ELR (cell line): Measurements from ENCODE around the gene VCL.
"Not testable (repeated sequence)": the region's sequence is repeated elsewhere in the genome, so short reads cannot be mapped to it uniquely, and the experiment has no call there.

Experiments used
- DNase-seq: peaks from one replicate; pipeline ENCODE4 v3.0.0-alpha.2; 2015; ENCODE audit warnings: low read depth

Gene VCL

GRCh38 chr10:73971636-73972354 lies 26.1 kb upstream of the VCL start:
- no peak for DNase-seq

DNA sequence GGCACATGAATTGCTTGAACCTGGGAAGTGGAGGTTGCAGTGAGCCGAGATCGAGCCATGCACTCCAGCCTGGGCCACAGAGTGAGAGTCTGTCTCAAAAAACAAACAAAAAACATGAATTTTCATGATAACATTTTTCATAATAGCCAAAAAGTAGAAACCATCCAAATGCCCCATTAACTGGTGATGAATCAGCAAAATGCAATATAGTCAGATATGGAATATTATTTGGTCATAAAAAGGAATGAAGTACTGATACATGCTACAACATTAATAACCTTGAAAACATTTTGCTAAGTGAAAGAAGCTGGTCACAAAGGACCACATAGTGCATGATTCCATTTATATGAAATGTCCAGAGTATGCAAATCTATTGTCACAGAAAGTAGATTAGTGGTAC lies 24.5 kb upstream of the VCL start:
- no peak for DNase-seq

DNA sequence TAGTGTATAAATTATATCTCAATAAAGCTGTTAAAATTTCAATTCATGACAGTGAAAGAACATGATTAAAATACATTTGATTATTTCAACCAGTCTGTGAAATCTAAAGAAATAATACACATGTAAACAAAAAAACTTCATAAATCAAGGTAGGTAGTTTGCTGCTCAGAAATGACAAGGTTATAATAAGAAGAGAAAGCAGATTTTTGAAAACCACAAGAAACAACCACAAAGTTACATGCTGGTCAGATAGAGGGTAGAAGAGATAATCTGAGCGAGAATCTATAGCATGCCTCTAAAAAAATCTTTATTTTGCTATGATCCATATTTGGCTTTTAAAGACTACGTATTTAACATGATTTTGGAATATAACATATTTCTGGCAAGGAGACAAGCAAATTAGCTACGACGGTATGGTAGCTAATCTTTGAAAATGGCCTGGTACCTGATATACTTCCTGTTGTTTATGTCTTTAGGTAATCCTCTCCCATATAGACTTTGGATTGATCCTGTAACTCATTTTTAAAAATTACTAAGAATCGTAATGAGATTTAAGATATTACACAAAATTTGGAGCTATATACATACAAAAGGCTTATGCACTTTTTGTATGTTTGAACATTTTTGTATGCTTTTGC lies 23.5 kb upstream of the VCL start:
- no peak for DNase-seq

DNA sequence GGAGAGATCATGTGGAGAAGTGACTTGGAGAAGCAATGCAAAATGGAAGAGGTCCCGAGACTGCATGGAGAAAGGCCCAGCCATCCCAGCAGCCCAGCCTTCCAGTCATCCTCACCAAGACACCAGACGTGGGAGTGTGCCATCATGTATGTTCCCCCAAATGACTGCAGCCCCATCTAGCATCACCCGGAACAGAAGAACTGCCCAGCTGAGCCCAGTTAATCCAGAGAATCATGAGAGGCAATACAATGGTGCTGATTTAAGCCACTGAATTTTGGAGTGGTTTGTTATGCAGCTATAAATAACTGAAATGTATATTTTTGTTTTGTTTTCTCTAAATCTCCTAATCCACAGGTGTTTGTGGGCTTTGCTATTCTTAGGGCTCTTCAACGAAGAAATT lies 22.5 kb upstream of the VCL start:
- DNase-seq: no peak

GRCh38 chr10:73979141-73979808 lies 18.6 kb upstream of the VCL start:
- no peak for DNase-seq

GRCh38 chr10:73979809-73980433 lies 18.0 kb upstream of the VCL start:
- DNase-seq: no peak

- no peak for DNase-seq
These were observed 16.1 kb upstream of the VCL start for GRCh38 chr10:73981812-73982211.

- DNase-seq: no peak
These were observed 14.5 kb upstream of the VCL start for GRCh38 chr10:73983096-73984047.

DNA sequence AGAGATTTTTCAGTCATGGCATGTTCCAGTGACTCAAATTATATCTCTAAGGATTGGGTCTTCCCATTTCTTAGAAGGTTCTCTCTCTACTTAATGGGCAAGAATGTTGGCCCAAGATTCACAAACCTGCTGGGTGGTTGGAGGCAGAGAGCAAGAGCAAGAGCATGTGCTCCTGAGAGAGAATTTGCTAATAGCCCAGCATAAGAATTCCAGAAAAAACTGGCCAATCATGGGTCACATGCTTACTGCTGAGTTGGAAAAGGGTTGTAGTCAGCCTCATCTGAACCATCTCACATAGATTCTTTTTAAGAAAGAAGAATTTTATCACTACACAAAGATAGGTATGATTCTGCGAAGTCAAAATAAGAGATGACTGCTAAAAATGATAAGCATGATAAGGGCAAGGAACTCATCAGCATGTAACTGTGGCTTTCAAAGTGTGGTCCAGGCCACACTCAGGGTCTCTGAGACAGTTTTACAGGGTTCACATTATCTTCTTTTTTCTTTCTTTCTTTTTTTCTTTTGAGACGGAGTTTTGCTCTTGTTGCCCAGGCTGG lies 8.2 kb upstream of the VCL start:
- DNase-seq: no peak

DNA sequence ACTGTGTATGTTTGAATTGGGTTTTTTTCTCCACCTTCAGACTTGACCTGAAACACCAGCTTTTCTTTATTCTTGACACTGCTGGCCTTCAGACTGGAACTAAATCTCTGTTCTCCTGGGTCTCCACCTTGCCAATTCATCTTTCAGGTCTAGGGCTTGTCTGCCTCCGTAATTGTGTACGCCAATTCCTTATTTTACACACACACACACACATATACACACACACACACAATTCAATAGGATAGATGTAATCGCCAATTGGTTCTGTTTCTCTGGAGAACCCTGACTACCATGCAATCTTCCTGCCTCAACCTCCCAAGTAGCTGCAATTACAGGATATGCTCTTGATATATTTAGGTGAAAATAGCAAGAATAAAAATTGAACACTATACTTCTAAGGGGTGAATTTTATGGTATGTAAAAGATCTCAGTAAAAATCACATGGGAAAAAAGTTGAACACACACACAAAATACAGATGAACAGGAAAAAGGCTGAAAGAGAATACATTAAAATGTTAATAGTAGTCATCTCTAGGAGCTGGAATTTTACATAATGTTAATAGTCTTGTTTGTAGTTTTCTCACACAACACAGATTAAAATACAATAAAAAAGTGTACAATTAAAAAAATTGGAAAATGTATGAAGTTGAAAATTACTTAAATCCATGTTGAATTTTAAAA lies 6.6 kb upstream of the VCL start:
- no peak for DNase-seq

- DNase-seq: no peak
These were observed 6.1 kb upstream of the VCL start for GRCh38 chr10:73991884-73992245.

- peak; percentile 29 for DNase-seq
These were observed 4.8 kb upstream of the VCL start for GRCh38 chr10:73992899-73993788.

GRCh38 chr10:73995035-73995358 lies 2.9 kb upstream of the VCL start:
- DNase-seq: no peak

- no peak for DNase-seq
These were observed 492 bp upstream of the VCL start for GRCh38 chr10:73997461-73997786.

GRCh38 chr10:73998623-73998928 lies 660 bp downstream of the VCL start:
- DNase-seq: no peak

GRCh38 chr10:73998929-73999691 lies 1.2 kb downstream of the VCL start:
- DNase-seq: peak; percentile 92

GRCh38 chr10:73999703-74000102 lies 1.8 kb downstream of the VCL start:
- peak; percentile 63 for DNase-seq

GRCh38 chr10:74000244-74000643 lies 2.3 kb downstream of the VCL start:
- DNase-seq: not testable (repeated sequence)

DNA sequence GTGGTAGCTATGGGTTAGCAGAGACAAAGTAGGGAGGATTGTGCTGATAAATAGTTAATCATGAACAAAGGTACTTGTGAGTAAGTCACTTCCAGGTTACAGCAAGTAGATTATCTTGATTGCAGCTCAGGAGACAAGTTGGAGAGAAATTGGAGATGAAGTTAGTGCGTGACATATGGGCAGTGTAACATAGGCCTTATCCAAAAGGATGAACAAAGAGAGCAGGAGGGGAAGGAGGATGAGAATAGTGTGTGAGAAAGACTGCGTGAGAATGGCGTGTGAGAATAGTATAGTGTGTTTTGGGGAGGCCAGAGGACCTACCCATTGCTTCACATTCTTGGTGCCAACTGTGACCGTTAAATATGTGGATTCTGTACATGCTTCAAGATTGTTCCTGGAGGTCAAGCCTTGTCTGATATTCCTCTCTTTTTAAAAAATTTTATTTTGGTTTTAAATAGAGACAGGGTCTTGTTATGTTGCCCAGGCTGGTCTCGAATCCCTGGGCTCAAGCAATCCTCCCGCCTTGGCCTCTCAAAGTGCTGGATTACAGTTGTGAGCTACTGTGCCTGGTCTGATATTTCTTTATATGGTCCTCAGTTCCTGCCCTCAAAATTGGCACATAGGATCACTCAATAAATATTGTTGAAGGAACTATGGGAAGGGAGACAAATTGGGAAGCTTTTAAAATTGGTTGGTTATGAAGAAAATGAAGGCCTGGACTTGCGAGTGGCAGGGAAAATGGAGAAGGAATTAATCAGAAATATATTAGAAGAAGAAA lies 3.2 kb downstream of the VCL start:
- DNase-seq: no peak
